CD4-positive, alpha-beta memory T cell (primary cell): ENCODE measurements around the gene GRIK5. TPM values are rescaled to one million over a fixed set of nuclear protein-coding genes. Genes with fewer than 3 reads are reported as not detected.

Experiments used
- CTCF ChIA-PET: fragments of 350-600 bp; sonication (Branson Sonifier 250); formaldehyde crosslinking; loops from one replicate; lab custom pipeline; 2021; ENCODE audit warnings: inconsistent platforms; ENCODE audit not compliant: partially characterized antibody; lab: Charles Lee
- POLR2A ChIA-PET: fragments of 350-600 bp; sonication (Branson Sonifier 250); formaldehyde crosslinking; loops from one replicate; lab custom pipeline; 2021; ENCODE audit not compliant: partially characterized antibody; lab: Charles Lee
- DNase-seq, 5 donors: peaks; one replicate each; pipeline versions ENCODE4 v3.0.0 to v3.0.0-alpha.2; 2020 to 2022; ENCODE audit warnings: mixed read lengths in 1 of 5
- H3K27ac ChIP-seq: one replicate; pipeline ENCODE4 v1.7.0; 2013; ENCODE audit warnings: low read depth, low read length
- H3K27me3 ChIP-seq: 2 replicates; pipeline ENCODE4 v1.7.0; 2013; ENCODE audit warnings: mild to moderate bottlenecking, low read length, moderate library complexity; ENCODE audit not compliant: insufficient read depth
- H3K36me3 ChIP-seq: 2 replicates; pipeline ENCODE4 v1.7.0; 2013; ENCODE audit warnings: mild to moderate bottlenecking, low read length, moderate library complexity; ENCODE audit not compliant: insufficient read depth
- H3K4me1 ChIP-seq: 2 replicates; pipeline ENCODE4 v1.7.0; 2013; ENCODE audit warnings: mild to moderate bottlenecking, low read length, moderate library complexity; ENCODE audit not compliant: insufficient read depth
- H3K4me3 ChIP-seq, 2 donors: one replicate each; pipeline ENCODE4 v1.7.0; 2013; ENCODE audit warnings: low read length in 2 of 2, mild to moderate bottlenecking in 1 of 2
- H3K9me3 ChIP-seq, 2 donors: one replicate each; pipeline ENCODE4 v1.7.0; 2013; ENCODE audit warnings: low read length in 2 of 2, control low read depth in 1 of 2; ENCODE audit not compliant: control insufficient read depth in 1 of 2
- H3K27ac Mint-ChIP-seq, 7 donors: one replicate each; pipeline ENCODE4 v1.8.0; 2020 to 2021; ENCODE audit warnings: mixed read lengths in 7 of 7, mild to moderate bottlenecking in 6 of 7, inconsistent platforms in 3 of 7, moderate library complexity in 3 of 7
- H3K27me3 Mint-ChIP-seq, 2 donors: one replicate each; pipeline ENCODE4 v1.8.0; 2020 to 2021; ENCODE audit warnings: mixed read lengths in 2 of 2
- H3K36me3 Mint-ChIP-seq, 2 donors: one replicate each; pipeline ENCODE4 v1.8.0; 2020 to 2021; ENCODE audit warnings: mixed read lengths in 2 of 2, inconsistent platforms in 1 of 2, mild to moderate bottlenecking in 1 of 2
- H3K4me1 Mint-ChIP-seq, 4 donors: one replicate each; pipeline ENCODE4 v1.8.0; 2020 to 2021; ENCODE audit warnings: mixed read lengths in 4 of 4, mild to moderate bottlenecking in 1 of 4
- H3K4me3 Mint-ChIP-seq, 8 donors: one replicate each; pipeline ENCODE4 v1.8.0; 2020 to 2021; ENCODE audit warnings: mixed read lengths in 8 of 8, mild to moderate bottlenecking in 7 of 8, moderate library complexity in 6 of 8, inconsistent platforms in 3 of 8
- H3K9me3 Mint-ChIP-seq, 8 donors: one replicate each; pipeline ENCODE4 v1.8.0; 2020 to 2021; ENCODE audit warnings: mixed read lengths in 8 of 8, mild to moderate bottlenecking in 5 of 8, inconsistent platforms in 3 of 8, moderate library complexity in 1 of 8
- intact Hi-C: fragments of 100-400 bp; cut with micrococcal nuclease; formaldehyde crosslinking; loops from one replicate; pipeline ENCODE4 v1.15.1; 2023
- polyA plus RNA-seq, 2 donors: library from polyadenylated mRNA; unstranded; fragments of 300-500 nt; fragmentation: Illumina TruSeq; gene quantifications; one replicate each; pipeline ENCODE4 v1.2.3, GENCODE V29; 2021
- total RNA-seq, 2 experiments: library from RNA; stranded (reverse); gene quantifications; one replicate each; pipeline ENCODE4 v1.2.3, GENCODE V29; 2021

GRIK5 gene
- total and polyA plus RNA-seq, 4 experiments from 2014 or later: 0.12 to 0.17 TPM; not detected in 2

GRCh38 chr19:41955521-41955920 is 114.5 kb downstream of the GRIK5 start:
- H3K9me3 Mint-ChIP-seq: no peaks in the 10 kb centered on the region
- peaks cover 0 to 19% of the 10 kb centered on the region in 2 donors for H3K36me3 Mint-ChIP-seq
- intact Hi-C loops: no loop called here
- no peak for DNase-seq
- peaks cover 16 to 34% (median 24%) of the 10 kb centered on the region in 4 donors for H3K4me1 Mint-ChIP-seq
- no peaks in the 10 kb centered on the region for H3K36me3 ChIP-seq
- ChIA-PET CTCF (interaction anchor here (1.4 to 2.1 kb wide), 2 partner anchors 81 to 97 kb away, joined by 3 to 14 read pairs; no protein-coding TSS in a partner anchor), POLR2A (no interaction called here)
- H3K27me3 ChIP-seq: no peaks in the 10 kb centered on the region
- H3K9me3 ChIP-seq: no peaks in the 10 kb centered on the region
- no peaks in the 10 kb centered on the region for H3K27me3 Mint-ChIP-seq
- H3K27ac Mint-ChIP-seq: peak overlapping the region in 2 of 7 donors; percentile 35 to 57
- H3K4me3 Mint-ChIP-seq: no peak overlapping the region
- H3K4me3 ChIP-seq: no peak overlapping the region
- peaks cover 24% of the 10 kb centered on the region for H3K4me1 ChIP-seq
- no peak overlapping the region for H3K27ac ChIP-seq

GRCh38 chr19:41951686-41952172 is 118.3 kb downstream of the GRIK5 start:
- H3K27ac Mint-ChIP-seq: peak overlapping the region; percentile 42 to 90 (median 81)
- no peaks in the 10 kb centered on the region for H3K9me3 ChIP-seq
- no peak overlapping the region for H3K27ac ChIP-seq
- ChIA-PET CTCF (interaction anchor here (1.1 to 9.6 kb wide), 9 partner anchors 9 to 158 kb away, joined by 3 to 85 read pairs (median 6); partner anchors contain the start of genes CD79A and RPS19), POLR2A (interaction anchor here (1.6 to 5.4 kb wide), 5 partner anchors 63 to 92 kb away, joined by 3 to 43 read pairs (median 10); partner anchors contain the start of gene RPS19)
- no peaks in the 10 kb centered on the region for H3K9me3 Mint-ChIP-seq
- peaks cover 12% of the 10 kb centered on the region for H3K4me1 ChIP-seq
- H3K36me3 ChIP-seq: no peaks in the 10 kb centered on the region
- DNase-seq: peak; percentile 72 to 83 (median 76)
- no peak overlapping the region for H3K4me3 ChIP-seq
- peaks cover 10 to 30% (median 15%) of the 10 kb centered on the region in 4 donors for H3K4me1 Mint-ChIP-seq
- intact Hi-C loops: loop anchor here (1.0 to 2.0 kb wide), 5 partner anchors 17 to 158 kb away; no protein-coding TSS in a partner anchor
- H3K27me3 ChIP-seq: no peaks in the 10 kb centered on the region
- H3K27me3 Mint-ChIP-seq: no peaks in the 10 kb centered on the region
- H3K36me3 Mint-ChIP-seq: peaks cover 0 to 4% of the 10 kb centered on the region in 2 donors
- peak overlapping the region in 2 of 8 donors; percentile 5 to 42 for H3K4me3 Mint-ChIP-seq

Other genes starting within 250 kb of the GRIK5 start
- not detected for gene LYPD4, start 225.5 kb downstream of the GRIK5 start, total RNA-seq
- not detected for gene LYPD4, start 225.5 kb downstream of the GRIK5 start, polyA plus RNA-seq
- not detected for gene DMRTC2, start 225.2 kb downstream of the GRIK5 start, total RNA-seq
- not detected for gene DMRTC2, start 225.2 kb downstream of the GRIK5 start, polyA plus RNA-seq
- 1,000 to 10,000 TPM; 3,807 to 4,015 TPM for gene RPS19, start 210.0 kb downstream of the GRIK5 start, total RNA-seq
- gene RPS19, start 210.0 kb downstream of the GRIK5 start, polyA plus RNA-seq: 1,000 to 10,000 TPM; 4,853 to 7,200 TPM
- gene CD79A, start 192.9 kb downstream of the GRIK5 start, total RNA-seq: 1 to 10 TPM in 1 of 2 experiments, under 1 TPM in 1; 0.93 to 1.3 TPM
- 10 to 100 TPM in 1 of 2 donors, 1 to 10 TPM in 1; 5.1 to 29.7 TPM for gene CD79A, start 192.9 kb downstream of the GRIK5 start, polyA plus RNA-seq
- 100 to 1,000 TPM; 956 to 992 TPM for gene ARHGEF1, start 187.0 kb downstream of the GRIK5 start, total RNA-seq
- 100 to 1,000 TPM; 140 to 325 TPM for gene ARHGEF1, start 187.0 kb downstream of the GRIK5 start, polyA plus RNA-seq
- gene ERFL, start 141.8 kb downstream of the GRIK5 start, total RNA-seq: 1 to 10 TPM; 6.6 to 9.2 TPM
- under 1 TPM in 1 of 2 donors, not detected in 1; 0.11 TPM for gene ERFL, start 141.8 kb downstream of the GRIK5 start, polyA plus RNA-seq
- 100 to 1,000 TPM in 1 of 2 experiments, 10 to 100 TPM in 1; 97.4 to 100 TPM for gene RABAC1, start 110.9 kb downstream of the GRIK5 start, total RNA-seq
- gene RABAC1, start 110.9 kb downstream of the GRIK5 start, polyA plus RNA-seq: 100 to 1,000 TPM; 198 to 256 TPM
- gene ATP1A3, start 76.0 kb downstream of the GRIK5 start, total RNA-seq: 1 to 10 TPM; 2.7 to 3.5 TPM
- gene ATP1A3, start 76.0 kb downstream of the GRIK5 start, polyA plus RNA-seq: under 1 TPM; 0.89 to 0.95 TPM
- 10 to 100 TPM; 25.1 to 26.0 TPM for gene ZNF574, start 6.0 kb upstream of the GRIK5 start, total RNA-seq
- 10 to 100 TPM; 14.8 to 24.6 TPM for gene ZNF574, start 6.0 kb upstream of the GRIK5 start, polyA plus RNA-seq
- 10 to 100 TPM; 68.5 to 69.3 TPM for gene POU2F2, start 62.2 kb upstream of the GRIK5 start, total RNA-seq
- 10 to 100 TPM in 1 of 2 donors, 1 to 10 TPM in 1; 3.1 to 22.7 TPM for gene POU2F2, start 62.2 kb upstream of the GRIK5 start, polyA plus RNA-seq
- 10 to 100 TPM; 68.4 to 71.5 TPM for gene DEDD2, start 147.5 kb upstream of the GRIK5 start, total RNA-seq
- gene DEDD2, start 147.5 kb upstream of the GRIK5 start, polyA plus RNA-seq: 100 to 1,000 TPM; 141 to 162 TPM
- gene ZNF526, start 150.1 kb upstream of the GRIK5 start, total RNA-seq: 10 to 100 TPM; 26.7 to 28.8 TPM
- gene ZNF526, start 150.1 kb upstream of the GRIK5 start, polyA plus RNA-seq: 10 to 100 TPM in 1 of 2 donors, 1 to 10 TPM in 1; 2.3 to 10.2 TPM
- 10 to 100 TPM; 36.4 to 38.9 TPM for gene GSK3A, start 172.4 kb upstream of the GRIK5 start, total RNA-seq
- 10 to 100 TPM; 10.0 to 23.6 TPM for gene GSK3A, start 172.4 kb upstream of the GRIK5 start, polyA plus RNA-seq
- gene ERF, start 184.9 kb upstream of the GRIK5 start, total RNA-seq: 10 to 100 TPM; 38.5 to 39.9 TPM
- gene ERF, start 184.9 kb upstream of the GRIK5 start, polyA plus RNA-seq: 1 to 10 TPM; 2.7 to 3.7 TPM
- 10 to 100 TPM; 81.6 to 82.6 TPM for gene CIC, start 199.0 kb upstream of the GRIK5 start, total RNA-seq
- 1 to 10 TPM in 1 of 2 donors, not detected in 1; 3.5 TPM for gene CIC, start 199.0 kb upstream of the GRIK5 start, polyA plus RNA-seq
- under 1 TPM; 0.28 to 0.64 TPM for gene PRR19, start 231.9 kb upstream of the GRIK5 start, total RNA-seq
- gene PRR19, start 231.9 kb upstream of the GRIK5 start, polyA plus RNA-seq: under 1 TPM; 0.48 to 0.85 TPM
- gene PAFAH1B3, start 232.4 kb upstream of the GRIK5 start, total RNA-seq: 10 to 100 TPM; 17.0 to 17.2 TPM
- 10 to 100 TPM; 35.0 to 43.7 TPM for gene PAFAH1B3, start 232.4 kb upstream of the GRIK5 start, polyA plus RNA-seq
- gene TMEM145, start 243.1 kb upstream of the GRIK5 start, total RNA-seq: not detected
- not detected for gene TMEM145, start 243.1 kb upstream of the GRIK5 start, polyA plus RNA-seq